CD4-positive, alpha-beta T cell (primary cell): ENCODE data around the gene SGIP1. TPM values are rescaled to one million over a fixed set of nuclear protein-coding genes. Genes with fewer than 3 reads are reported as not detected.

Experiments
- ATAC-seq: fragments of 200-7000 bp; cut with Tn5 transposase; one replicate; pipeline ENCODE4 v1.10.0; 2022; ENCODE audit warnings: mild to moderate bottlenecking; ENCODE audit not compliant: poor library complexity
- CTCF ChIA-PET: fragments of 350-600 bp; sonication (Branson Sonifier 250); formaldehyde crosslinking; loops from one replicate; lab custom pipeline; 2021; ENCODE audit warnings: antibody characterized with exemption, inconsistent platforms; lab: Charles Lee
- POLR2A ChIA-PET: fragments of 350-600 bp; sonication (Branson Sonifier 250); formaldehyde crosslinking; loops from one replicate; lab custom pipeline; 2021; ENCODE audit warnings: antibody characterized with exemption, inconsistent platforms; lab: Charles Lee
- DNase-seq, 14 experiments: peaks; one replicate each; pipeline ENCODE4 v3.0.0-alpha.2; 2013 to 2020; ENCODE audit warnings: mixed read lengths in 2 of 14
- H3K27ac ChIP-seq, 2 donors: one replicate each; pipeline versions ENCODE4 v1.5.1 to v1.7.0; 2013; ENCODE audit warnings: low read length in 2 of 2, low read depth in 1 of 2, mild to moderate bottlenecking in 1 of 2
- H3K27me3 ChIP-seq, 2 experiments: 1 replicate in 1 of 2; 2 replicates in 1 of 2; pipeline versions ENCODE4 v1.6.1 to v1.7.0; 2013; ENCODE audit warnings: low read length in 2 of 2, control low read depth in 1 of 2, mild to moderate bottlenecking in 1 of 2, moderate library complexity in 1 of 2; ENCODE audit not compliant: insufficient read depth in 2 of 2, control insufficient read depth in 1 of 2
- H3K36me3 ChIP-seq: one replicate; pipeline ENCODE4 v1.6.1; 2013; ENCODE audit warnings: low read length, control low read depth; ENCODE audit not compliant: insufficient read depth
- H3K4me1 ChIP-seq: one replicate; pipeline ENCODE4 v1.6.1; 2013; ENCODE audit warnings: low read length, control low read depth; ENCODE audit not compliant: insufficient read depth
- H3K4me3 ChIP-seq: one replicate; pipeline ENCODE4 v1.5.1; 2013; ENCODE audit warnings: mild to moderate bottlenecking, low read length, moderate library complexity
- H3K9me3 ChIP-seq, 2 experiments: 1 replicate in 1 of 2; 2 replicates in 1 of 2; pipeline versions ENCODE4 v1.6.1 to v1.7.0; 2013; ENCODE audit warnings: low read length in 2 of 2, mild to moderate bottlenecking in 2 of 2, control low read depth in 1 of 2, moderate library complexity in 1 of 2; ENCODE audit not compliant: control insufficient read depth in 1 of 2, insufficient read depth in 1 of 2
- H3K27ac Mint-ChIP-seq: one replicate; pipeline ENCODE4 v1.8.0; 2020; ENCODE audit warnings: mixed read lengths
- H3K27me3 Mint-ChIP-seq: one replicate; pipeline ENCODE4 v1.8.0; 2021; ENCODE audit warnings: mixed read lengths
- H3K36me3 Mint-ChIP-seq: one replicate; pipeline ENCODE4 v1.8.0; 2021; ENCODE audit warnings: low read depth, mixed read lengths
- H3K4me1 Mint-ChIP-seq: one replicate; pipeline ENCODE4 v1.8.0; 2021; ENCODE audit warnings: low read depth, mixed read lengths
- H3K4me3 Mint-ChIP-seq: one replicate; pipeline ENCODE4 v1.8.0; 2020; ENCODE audit warnings: mild to moderate bottlenecking, mixed read lengths
- H3K9me3 Mint-ChIP-seq: one replicate; pipeline ENCODE4 v1.8.0; 2020; ENCODE audit warnings: mixed read lengths
- intact Hi-C, 2 experiments: fragments of 100-400 bp; cut with DNase I in 1 of 2; cut with micrococcal nuclease in 1 of 2; formaldehyde crosslinking; loops; one replicate each; pipeline versions ENCODE4 v1.15.1 to v1.9.0; 2023 to 2025; cut with DNase I, micrococcal nuclease
- total RNA-seq, 174 experiments: library from RNA in 2 of 174; stranded (reverse) in 2 of 174; gene quantifications; one replicate each; pipeline ENCODE4 v1.2.3 and lab custom pipeline; 2021 to 2026
- TF ChIP-seq, protein P1 (sequence below): fragments of 200-600 bp; IDR thresholded peaks from one replicate; pipeline ENCODE4 v1.8.0; 2022; ENCODE audit warnings: antibody characterized with exemption, mild to moderate bottlenecking

SGIP1 gene
- total RNA-seq, 2 experiments from 2014 or later = 0.84 TPM; not detected in 1

DNA sequence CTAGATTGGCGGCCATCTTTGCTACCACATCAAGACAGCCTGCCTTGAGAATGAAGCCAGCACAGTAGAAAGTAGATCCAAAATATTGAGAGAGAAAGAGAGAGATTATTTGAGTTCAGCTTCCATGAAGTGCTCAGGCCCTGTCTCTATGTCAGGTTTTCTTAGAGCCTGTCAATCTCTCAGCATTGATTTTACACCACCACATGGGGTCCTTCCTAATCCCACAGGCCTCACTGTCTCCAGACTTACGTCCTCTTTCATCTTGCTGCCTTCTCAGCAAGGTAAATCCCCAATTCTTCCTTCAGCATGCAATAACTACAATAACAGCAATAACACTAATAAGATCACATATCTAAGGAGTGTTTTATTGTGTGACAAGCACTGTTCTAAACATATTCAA lies 239.3 kb downstream of the SGIP1 start:
- H3K27me3 ChIP-seq = no peaks in the 10 kb centered on the region
- H3K36me3 ChIP-seq = no peaks in the 10 kb centered on the region
- Mint-ChIP-seq H3K4me3 (no peak overlapping the region), H3K27ac (no peak overlapping the region), H3K36me3 (no peaks in the 10 kb centered on the region), H3K4me1 (peaks cover 25% of the 10 kb centered on the region), H3K9me3 (no peaks in the 10 kb centered on the region), H3K27me3 (peaks cover 4% of the 10 kb centered on the region)
- H3K4me3 ChIP-seq = no peak overlapping the region
- TF ChIP-seq, protein P1, sequence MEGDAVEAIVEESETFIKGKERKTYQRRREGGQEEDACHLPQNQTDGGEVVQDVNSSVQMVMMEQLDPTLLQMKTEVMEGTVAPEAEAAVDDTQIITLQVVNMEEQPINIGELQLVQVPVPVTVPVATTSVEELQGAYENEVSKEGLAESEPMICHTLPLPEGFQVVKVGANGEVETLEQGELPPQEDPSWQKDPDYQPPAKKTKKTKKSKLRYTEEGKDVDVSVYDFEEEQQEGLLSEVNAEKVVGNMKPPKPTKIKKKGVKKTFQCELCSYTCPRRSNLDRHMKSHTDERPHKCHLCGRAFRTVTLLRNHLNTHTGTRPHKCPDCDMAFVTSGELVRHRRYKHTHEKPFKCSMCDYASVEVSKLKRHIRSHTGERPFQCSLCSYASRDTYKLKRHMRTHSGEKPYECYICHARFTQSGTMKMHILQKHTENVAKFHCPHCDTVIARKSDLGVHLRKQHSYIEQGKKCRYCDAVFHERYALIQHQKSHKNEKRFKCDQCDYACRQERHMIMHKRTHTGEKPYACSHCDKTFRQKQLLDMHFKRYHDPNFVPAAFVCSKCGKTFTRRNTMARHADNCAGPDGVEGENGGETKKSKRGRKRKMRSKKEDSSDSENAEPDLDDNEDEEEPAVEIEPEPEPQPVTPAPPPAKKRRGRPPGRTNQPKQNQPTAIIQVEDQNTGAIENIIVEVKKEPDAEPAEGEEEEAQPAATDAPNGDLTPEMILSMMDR = no peak
- ChIA-PET CTCF (no interaction called here), POLR2A (no interaction called here)
- H3K27ac ChIP-seq = no peak overlapping the region
- no peak for DNase-seq
- no peak for ATAC-seq
- intact Hi-C loops = loop anchor here in 1 of 2 experiments (5.0 to 10.0 kb wide), 2 partner anchors 62 to 209 kb away; no protein-coding TSS in a partner anchor
- no peaks in the 10 kb centered on the region for H3K9me3 ChIP-seq
- H3K4me1 ChIP-seq = peaks cover 2% of the 10 kb centered on the region

DNA sequence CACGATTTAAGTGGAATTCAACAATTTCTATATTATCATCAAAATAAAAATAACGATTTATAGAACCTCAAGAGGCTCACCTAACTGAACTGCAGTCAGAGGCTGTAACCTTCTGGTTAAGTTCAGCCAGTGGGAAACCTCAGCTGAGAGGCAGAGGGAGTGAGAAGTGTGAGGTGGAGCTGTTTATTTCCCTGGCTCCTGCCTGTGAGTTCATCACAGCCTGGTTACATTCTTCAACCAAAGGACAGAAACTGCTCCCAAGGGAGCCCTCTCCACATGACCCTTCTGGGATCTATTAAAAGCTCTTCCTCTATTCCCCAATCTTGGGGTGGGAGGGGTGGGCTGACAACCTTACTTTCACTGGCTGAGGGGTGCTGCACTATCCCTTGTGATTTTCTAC lies 240.5 kb downstream of the SGIP1 start:
- CTCF ChIA-PET = no interaction called here
- POLR2A ChIA-PET = no interaction called here
- no peaks in the 10 kb centered on the region for H3K36me3 Mint-ChIP-seq
- TF ChIP-seq, protein P1 = no peak
- no peaks in the 10 kb centered on the region for H3K4me1 ChIP-seq
- H3K27ac ChIP-seq = no peak overlapping the region
- H3K4me3 Mint-ChIP-seq = no peak overlapping the region
- ATAC-seq (no peak), DNase-seq (no peak)
- H3K27ac Mint-ChIP-seq = no peak overlapping the region
- peaks cover 17% of the 10 kb centered on the region for H3K4me1 Mint-ChIP-seq
- no peaks in the 10 kb centered on the region for H3K36me3 ChIP-seq
- H3K27me3 ChIP-seq = no peaks in the 10 kb centered on the region
- intact Hi-C loops = loop anchor here in 1 of 2 experiments (5.0 to 10.0 kb wide), 2 partner anchors 60 to 208 kb away; no protein-coding TSS in a partner anchor
- H3K4me3 ChIP-seq = no peak overlapping the region
- no peaks in the 10 kb centered on the region for H3K9me3 ChIP-seq
- H3K9me3 Mint-ChIP-seq = no peaks in the 10 kb centered on the region
- H3K27me3 Mint-ChIP-seq = peaks cover 4% of the 10 kb centered on the region

DNA sequence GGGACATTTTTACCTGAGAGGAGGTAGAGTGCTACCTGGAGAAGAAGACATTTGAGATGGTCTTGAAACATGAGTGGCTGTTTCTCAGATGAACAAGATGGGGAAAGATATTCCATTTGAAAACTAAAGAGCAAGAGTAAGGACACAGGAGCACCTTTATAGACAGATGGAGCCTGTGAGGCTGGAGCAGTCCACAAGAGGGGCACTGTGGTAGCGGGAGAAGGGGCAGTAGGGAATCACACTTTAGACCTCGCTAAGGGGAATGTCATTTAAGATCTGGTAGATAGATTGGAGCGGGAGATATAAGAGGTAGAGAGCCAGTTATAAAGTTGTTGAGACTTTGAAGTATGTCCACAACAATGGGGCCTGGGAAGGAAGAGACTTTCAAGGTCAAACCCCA lies 241.7 kb downstream of the SGIP1 start:
- intact Hi-C loops = loop anchor here in 1 of 2 experiments (10.0 kb wide), 1 partner anchor 59 kb away; no protein-coding TSS in a partner anchor
- ChIA-PET POLR2A (no interaction called here), CTCF (no interaction called here)
- Mint-ChIP-seq H3K27me3 (peaks cover 4% of the 10 kb centered on the region), H3K36me3 (no peaks in the 10 kb centered on the region), H3K4me1 (peaks cover 5% of the 10 kb centered on the region), H3K27ac (no peak overlapping the region), H3K9me3 (no peaks in the 10 kb centered on the region), H3K4me3 (no peak overlapping the region)
- peaks cover 0 to 4% of the 10 kb centered on the region in 2 experiments for H3K9me3 ChIP-seq
- H3K36me3 ChIP-seq = no peaks in the 10 kb centered on the region
- H3K4me1 ChIP-seq = no peaks in the 10 kb centered on the region
- no peak for DNase-seq
- no peaks in the 10 kb centered on the region for H3K27me3 ChIP-seq
- H3K4me3 ChIP-seq = no peak overlapping the region
- TF ChIP-seq, protein P1 = no peak
- no peak overlapping the region for H3K27ac ChIP-seq
- ATAC-seq = no peak
